HG03520 (cell line): ENCODE measurements around the gene PTGIS.

Experiments used
- ATAC-seq: cut with Tn5 transposase; IDR thresholded peaks from one replicate; pipeline ENCODE4 v1.9.1; 2021; ENCODE audit warnings: mild to moderate bottlenecking, moderate library complexity; ENCODE audit not compliant: unreplicated experiment

Gene PTGIS

DNA sequence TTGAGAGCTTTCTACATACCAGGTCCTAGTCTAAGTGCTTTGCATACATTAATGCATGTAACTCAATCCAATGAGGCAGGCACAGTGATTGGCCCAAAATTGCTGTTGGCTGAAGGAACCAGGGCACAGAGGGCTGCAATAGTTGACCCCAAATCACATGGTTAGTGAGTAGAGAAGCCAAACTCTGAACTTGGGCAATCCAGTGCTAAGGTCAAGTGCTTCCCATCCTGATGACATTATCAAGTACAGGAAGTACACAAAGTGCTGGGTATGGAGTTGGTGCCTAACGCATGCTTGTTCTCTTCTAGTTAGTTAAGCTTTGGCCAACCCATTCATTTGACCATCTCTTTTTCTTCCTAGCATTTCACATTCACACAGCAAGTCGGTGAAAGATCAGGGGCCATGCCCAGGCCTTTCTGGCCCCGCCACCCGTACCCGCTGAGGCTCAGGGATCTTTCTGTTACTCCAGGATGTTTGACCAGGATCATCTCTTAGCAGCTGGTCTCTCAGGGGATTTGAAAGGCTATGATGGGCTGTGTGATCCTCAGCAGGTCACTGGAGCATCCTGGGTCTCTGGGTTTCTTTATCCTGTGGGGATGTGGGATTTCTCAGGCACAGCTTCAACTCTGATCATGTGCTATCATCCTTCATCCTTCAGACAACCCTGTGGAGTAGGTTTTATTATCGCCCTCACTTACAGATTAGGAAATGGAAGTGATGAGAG, 92.5 kb downstream of the PTGIS start:
- ATAC-seq: no peak

DNA sequence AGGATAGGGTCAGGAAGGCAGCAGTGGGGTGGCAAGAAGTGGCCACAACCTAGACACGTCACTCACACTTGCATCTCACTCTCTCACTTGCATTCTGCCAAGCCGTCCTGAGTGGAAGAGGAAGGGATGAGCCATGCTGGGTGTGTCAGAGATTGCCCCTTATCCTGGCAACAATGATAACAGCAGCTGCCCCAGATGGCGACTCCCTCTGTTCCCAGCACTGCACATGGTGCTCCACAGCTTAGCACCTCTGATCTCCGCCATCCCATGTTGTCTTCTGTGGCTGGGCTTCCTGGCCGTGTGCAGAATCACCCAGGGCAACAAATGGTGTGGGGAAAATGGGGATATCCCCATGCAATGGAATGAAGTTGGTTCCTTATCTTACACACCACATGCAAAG, 96.5 kb downstream of the PTGIS start:
- ATAC-seq: no peak

DNA sequence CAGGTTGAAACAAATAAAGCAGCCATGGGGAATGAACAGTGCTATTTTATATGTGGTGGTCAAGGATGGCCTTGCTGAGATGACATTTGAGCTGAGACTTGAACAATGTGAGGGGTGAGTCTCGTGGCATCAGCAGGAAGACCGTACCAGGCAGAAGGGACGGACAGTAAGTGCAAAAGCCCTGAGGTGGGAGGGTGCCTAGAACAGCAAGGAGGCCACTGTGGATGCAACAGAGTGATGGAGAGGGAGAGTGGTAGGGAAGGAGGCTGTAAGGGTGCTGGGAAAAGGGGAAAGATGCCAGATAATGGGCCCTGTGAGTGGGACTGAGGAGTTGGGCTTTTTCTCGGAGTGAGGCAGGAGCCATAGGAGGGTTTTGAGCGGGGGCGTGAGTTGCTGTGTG, 97.0 kb downstream of the PTGIS start:
- ATAC-seq: no peak

DNA sequence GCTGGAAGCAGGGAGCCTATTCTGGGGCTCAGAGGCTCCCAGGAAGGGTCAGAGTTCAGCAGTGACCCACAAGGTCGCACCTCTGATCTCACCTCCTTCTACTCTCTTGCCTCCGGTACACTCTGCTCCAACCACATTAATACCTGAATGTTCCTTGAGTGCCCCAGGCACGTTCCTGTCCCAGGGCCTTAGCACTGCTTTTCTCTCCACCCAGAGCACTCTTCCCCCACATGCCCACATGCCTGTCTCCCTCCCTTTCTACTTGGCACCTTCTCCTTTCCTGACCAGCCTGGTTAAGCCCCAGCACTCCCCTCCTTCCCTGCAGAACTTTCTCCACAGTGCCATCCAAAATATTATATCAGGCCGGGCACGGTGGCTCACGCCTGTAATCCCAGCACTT, 98.9 kb downstream of the PTGIS start:
- ATAC-seq: no peak

DNA sequence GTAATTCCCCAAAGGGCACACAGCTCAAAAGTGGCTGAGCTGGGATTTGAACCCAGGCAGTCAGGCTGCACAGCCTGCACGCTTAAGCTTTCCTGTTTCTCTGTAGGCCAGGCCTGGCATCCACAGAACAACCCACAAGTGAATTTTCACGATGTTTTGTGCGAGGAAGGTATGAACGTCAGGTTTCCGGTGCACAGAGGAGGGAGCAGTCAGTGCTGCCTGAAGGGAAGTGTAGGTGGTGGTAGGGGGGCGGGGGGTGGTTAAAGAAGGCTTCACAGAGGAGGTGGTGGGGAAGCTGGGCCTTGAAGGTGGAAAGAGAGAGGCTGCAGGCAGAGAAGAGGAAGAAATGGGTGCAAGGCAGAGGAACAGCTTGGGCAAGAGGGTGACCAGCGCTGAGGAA, 99.5 kb downstream of the PTGIS start:
- no peak for ATAC-seq

DNA sequence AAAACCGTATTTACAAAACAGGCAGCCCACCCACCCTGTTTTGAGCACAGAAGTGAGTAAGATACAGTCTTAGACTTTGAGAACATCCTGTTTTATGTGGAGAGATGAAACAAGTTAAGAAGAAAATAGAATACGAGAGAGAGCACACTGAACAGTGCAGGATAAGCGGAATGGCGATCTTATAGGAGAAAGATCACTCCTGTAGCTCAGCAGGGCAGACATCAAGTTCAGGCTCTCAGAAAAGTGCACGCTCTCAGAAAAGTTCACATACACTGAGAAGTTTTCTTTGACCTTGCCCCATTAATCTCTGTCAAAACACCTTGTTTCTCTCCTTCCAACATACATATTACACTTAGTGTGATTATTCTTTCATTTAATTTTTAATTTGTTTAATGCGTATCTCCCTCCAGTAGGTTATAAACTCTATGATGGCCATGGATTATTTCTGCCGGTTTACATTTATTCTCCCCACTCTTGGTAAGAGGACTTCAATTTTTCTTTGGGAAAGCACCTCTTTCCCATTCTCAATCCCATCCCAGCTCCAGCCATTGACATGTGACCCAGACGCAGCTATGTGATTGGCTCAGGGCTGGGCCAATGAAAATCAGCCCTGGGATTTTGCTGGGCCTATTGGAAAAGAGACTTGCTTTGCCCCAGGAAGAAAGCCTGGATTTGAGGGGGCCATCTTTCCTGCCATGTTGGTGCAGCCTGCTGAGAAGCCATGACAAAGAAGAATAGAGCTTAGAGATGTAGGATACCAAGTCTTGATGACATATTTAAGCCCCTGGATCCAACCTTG, 101.6 kb downstream of the PTGIS start:
- ATAC-seq: no peak

DNA sequence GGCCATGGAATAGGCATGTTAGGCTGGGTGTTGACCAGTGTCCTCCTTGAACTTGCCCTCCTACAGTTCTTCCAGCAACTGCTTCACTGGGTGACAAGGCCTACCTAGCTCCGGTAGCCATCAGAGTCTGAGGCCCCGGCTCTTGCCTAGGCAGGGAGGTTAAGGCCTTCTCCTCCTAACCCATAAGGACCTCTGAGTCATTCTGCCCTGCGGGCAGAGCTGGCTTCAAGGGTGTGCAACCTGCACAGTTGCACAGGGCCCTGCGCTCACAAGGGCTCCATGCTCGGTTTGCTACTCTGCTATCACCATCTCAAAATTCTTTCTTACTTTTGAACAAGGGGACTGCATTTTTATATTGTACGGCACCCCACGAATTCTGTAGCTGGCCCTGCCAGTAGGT, 103.4 kb downstream of the PTGIS start:
- ATAC-seq: no peak

DNA sequence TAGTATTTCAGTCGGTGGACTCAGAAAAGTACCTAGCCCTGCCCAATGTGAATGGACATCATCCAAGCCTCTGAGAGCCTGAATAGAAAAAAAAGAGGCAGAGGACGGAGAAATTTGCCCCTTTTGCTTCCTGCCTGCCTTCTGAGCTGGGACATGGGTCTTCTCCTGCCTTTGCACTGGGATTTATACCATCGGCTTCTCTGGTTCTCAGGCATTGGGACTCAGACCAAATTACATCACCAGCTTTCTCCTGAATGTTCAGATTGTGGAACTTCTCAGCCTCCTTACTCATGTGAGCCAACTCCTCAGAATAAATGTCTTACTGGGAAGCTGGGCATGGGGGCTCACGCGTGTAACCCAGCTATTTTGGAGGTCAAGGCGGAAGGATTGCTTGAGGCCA, 105.3 kb downstream of the PTGIS start:
- no peak for ATAC-seq

DNA sequence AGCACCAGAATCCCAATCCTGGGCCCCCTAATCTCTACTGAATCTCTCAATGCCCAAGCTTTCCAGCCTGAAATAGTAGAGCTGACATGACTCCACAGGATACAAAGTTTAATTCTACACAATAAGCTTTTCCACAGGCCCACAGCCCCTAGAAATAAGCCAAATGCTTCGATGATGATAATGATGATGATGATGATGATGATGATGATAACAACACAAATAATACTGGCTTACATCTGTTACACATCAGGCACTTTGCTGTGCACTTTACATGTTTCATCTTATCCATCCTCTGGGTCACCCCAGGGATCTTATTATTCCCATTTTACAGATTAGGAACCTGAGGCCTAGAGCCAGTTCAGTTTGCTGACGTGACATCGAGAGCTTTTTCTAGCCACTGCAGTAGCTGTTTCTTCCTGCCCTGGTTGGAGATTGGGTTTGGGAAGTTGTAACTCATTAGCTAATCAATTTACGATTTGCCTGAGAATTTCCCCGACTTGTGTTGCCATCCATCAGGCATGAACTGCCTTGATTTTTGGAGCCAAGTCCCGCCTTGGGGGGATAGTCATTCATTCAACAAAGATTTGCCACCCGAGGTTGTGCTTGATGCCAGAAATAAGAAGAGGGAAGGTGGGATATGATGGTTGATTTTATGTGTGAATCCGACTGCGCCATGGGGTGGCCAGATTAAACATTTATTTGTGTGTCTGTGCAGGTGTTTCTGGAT, 105.9 kb downstream of the PTGIS start:
- no peak for ATAC-seq

DNA sequence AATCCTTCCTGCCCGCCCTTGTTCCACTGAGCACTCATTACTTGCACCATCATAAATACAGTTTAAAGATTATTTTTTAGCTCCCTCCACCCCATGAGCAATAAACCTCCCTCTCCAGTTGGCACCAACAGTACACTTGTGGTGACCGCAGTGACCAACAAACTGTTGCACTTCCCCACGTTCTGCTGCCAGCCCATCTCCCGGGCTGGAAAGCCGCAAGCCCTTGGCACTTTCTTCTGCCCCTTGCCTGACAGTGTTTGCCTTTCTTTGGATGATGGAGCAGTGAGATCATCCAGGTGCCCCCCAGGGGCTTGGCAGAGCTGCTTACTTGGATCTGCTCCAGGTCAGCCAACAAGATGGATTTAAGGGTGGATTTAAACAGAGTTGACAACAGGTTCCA, 107.0 kb downstream of the PTGIS start:
- ATAC-seq: no peak

DNA sequence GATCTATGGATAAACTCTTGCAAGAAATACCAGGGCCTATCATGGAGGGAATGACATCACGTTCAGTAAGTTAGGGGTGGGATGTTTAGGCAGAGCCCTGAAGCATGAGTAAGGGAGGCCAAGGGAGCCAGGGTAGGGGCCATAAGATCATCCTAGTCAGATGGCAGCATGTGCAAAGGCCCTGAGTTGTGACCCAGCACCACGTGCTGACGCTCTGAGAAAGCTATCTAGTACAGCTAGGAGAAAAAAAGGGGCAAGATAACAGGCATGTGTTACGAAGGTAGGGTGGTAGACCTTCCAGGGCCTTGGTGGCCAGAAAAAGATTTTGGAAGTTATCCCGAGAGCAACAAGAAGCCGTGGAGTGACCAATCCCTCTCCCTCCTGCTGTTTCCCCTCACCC, 107.8 kb downstream of the PTGIS start:
- no peak for ATAC-seq

DNA sequence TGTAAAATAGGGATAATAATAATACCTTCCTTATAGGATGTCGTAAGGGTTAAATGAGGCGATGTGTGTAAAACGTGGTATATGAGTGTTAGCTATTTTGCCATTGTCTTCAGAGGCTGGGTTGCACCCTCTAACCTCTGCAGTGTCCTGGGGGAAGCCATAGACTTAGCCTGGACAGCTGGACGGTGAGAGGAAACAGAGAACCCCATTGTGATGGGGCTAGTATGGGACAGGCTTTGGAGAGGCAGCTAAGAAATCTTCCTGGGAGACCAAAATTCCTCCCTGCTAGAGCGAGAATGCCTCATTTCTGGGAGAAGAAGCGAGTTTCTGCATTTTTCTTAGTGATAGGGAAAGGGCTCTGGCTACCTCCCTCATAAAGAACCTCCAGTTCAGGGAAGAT, 108.3 kb downstream of the PTGIS start:
- ATAC-seq: no peak

DNA sequence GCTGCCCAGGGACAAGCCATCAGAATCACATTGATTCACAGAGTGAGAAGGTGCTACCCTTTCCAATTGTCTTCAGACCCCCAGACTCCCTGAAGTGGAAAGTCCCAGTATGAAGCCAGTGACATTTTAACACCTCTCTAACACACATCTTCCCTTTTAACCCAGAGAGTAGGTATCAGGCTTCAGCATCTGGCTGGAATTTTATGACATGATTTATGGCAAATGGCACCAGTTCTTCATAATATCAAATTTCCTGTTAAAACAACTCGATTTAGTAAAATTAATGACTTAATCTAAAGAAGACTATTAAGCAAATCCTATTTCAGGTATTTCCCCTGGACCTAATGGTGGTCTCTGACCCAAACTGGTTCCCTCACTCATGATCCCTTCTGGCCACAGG, 110.5 kb downstream of the PTGIS start:
- no peak for ATAC-seq

DNA sequence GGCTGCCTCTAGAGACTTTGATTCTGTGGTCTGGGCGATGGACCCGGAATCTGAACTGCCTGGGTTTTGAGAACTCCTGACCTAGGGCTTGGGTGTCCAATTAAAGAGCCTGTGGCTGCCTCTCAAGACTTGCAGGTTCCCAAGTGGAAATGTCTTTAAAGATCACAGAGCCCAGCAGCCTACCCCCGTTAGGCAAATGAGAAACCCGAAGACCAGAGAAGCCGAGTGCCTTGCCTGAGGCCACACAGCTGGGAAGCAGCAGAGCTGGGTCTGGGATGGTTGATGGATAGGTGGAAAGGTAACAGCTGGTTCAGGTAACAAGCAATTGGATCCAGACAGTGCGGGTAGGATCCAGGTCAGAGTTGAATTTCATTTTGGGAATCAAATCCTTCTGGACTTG, 111.3 kb downstream of the PTGIS start:
- ATAC-seq: no peak

DNA sequence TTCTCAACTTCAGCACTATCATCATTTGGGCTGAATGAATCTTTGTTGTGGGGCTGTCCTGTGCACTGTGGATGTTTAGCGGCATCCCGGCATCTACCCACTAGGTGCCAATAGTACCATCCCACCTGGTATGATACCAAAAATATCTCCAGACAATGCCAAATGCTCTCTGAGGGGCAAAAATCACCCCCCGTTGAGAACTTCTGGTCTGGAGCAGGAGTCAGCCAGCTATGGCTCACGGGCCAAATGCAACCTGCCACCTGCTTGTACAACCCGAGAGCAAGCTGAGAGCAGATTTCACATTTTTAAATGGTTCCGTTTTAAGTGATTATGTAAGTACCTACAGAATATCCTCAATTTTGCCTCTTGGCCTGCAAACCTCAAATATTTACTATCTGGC, 112.2 kb downstream of the PTGIS start:
- ATAC-seq: no peak
